ENCODE measurements around the gene NCKAP5L. TPM values are rescaled to one million over a fixed set of nuclear protein-coding genes. Genes with fewer than 3 reads are reported as not detected.
"Not testable (repeated sequence)": the region's sequence is repeated elsewhere in the genome, so short reads cannot be mapped to it uniquely, and the experiment has no call there.

The NCKAP5L gene
- total RNA-seq, 1 donor from 2014 or later = 4.8 TPM

DNA sequence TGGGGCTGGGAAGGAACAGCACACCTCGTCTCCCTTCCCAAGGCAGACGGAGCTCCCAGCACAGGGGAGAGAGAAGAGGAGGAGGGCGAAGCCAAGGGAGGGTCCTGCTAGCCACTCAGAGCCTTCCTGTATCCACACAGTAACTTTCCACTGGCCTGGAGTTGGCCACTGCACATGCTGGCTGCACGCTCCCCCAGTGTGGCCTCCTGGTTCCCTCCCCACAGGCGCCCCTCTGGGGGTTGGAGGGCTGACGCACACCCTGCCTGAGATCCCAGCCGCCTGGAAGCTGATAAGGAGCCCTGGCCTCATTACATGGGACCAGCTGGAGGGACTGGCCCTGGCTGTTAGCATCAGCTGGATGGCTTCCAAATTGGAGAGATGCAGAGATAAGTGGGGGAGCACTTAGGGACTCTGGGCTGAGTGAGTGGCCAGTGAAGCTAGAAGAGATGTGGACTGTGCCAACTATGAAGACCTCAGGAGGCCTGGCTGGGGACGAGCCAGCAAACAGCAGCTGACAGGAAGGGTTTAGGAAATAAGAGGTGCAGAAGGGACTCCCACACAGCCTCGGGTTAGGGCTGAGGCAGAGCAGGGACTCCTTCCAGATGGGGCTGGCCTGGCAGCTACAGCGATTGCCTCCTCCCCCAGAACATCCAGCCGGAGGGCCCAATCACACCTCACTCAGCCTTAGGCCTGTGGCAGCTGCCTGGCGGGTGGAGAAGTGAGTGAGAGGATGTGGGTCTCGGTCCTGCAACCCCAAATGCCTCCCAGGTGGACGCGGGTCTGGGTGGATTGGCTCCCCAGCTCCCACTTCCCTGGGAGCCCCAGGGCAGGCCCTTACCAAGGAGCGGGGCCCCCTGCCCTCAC lies 41.0 kb upstream of the NCKAP5L start:
- Mint-ChIP-seq H3K4me3 (no peak overlapping the region), H3K27me3 (peaks cover 9% of the 10 kb centered on the region), H3K4me1 (no peaks in the 10 kb centered on the region), H3K9me3 (no peaks in the 10 kb centered on the region), H3K27ac (no peak overlapping the region), H3K36me3 (ENCODE audit: low read depth) (no peaks in the 10 kb centered on the region)
- intact Hi-C loops (cut with micrococcal nuclease) = no loop called here
- no peak for DNase-seq

DNA sequence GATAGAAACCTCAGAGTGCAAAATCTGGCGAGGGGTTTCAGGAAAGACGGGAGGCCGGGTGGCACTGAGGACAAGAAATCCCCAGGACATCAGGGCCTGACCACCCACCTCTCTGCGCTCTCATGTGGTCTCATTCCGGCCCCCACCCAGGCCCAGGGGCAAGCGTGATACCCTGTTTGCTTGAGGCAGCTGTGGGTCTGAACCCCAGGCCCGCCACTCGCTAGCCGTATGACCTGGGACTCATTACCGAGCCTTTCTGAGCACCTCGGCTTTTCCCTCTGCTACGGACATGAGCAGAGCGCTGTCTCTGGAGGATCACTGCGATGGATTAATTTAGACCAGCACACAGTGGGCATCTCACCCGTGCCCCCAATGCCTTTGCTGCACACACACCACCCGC lies 40.2 kb upstream of the NCKAP5L start:
- no peaks in the 10 kb centered on the region for H3K4me1 Mint-ChIP-seq
- DNase-seq = no peak
- no peaks in the 10 kb centered on the region for H3K9me3 Mint-ChIP-seq
- H3K36me3 Mint-ChIP-seq (ENCODE audit: low read depth) = no peaks in the 10 kb centered on the region
- H3K27ac Mint-ChIP-seq = no peak overlapping the region
- peaks cover 5% of the 10 kb centered on the region for H3K27me3 Mint-ChIP-seq
- intact Hi-C loops (cut with micrococcal nuclease) = no loop called here
- no peak overlapping the region for H3K4me3 Mint-ChIP-seq

DNA sequence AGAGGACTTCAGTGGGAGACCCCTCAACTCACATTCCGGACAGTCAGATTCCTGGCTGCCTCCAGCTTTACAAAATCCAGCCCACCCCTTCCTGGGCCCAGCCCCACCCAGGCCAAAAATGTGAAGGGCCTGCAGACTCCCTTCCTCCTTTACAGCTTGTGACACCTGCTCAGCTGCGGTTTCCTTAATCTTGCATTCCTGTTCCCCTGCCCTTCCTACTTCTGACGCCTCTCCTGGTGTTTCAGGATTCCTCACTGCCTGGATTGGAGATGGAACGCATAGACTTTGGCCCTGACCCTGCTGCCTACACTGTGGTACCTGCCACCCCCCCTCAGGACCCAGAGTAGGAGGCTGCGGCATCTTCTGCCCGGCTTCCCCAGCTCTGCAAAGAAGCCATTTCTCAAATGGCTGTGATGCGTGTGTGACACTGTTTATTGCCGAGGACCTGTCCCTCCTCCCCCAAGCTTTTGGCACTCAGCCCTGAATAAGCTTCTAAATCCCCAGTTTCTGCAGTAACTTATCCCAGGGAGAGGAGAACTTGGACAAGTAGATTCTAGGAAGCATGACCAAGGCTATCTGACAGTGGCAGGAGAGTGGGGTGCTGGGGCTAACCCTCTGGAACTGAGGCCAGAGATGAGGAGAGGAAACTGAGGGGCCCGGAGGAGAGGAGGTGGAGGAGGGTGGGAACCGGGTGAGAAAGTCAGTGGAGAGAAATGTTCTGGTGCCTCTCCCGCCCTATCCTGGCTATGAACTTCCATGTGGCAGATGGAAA lies 39.5 kb upstream of the NCKAP5L start:
- no peak for DNase-seq
- Mint-ChIP-seq H3K4me1 (no peaks in the 10 kb centered on the region), H3K27ac (no peak overlapping the region), H3K27me3 (peaks cover 5% of the 10 kb centered on the region), H3K36me3 (ENCODE audit: low read depth) (no peaks in the 10 kb centered on the region), H3K9me3 (no peaks in the 10 kb centered on the region), H3K4me3 (no peak overlapping the region)
- intact Hi-C loops (cut with micrococcal nuclease) = loop anchor here (2.0 kb wide), 1 partner anchor 99 kb away; no protein-coding TSS in a partner anchor

DNA sequence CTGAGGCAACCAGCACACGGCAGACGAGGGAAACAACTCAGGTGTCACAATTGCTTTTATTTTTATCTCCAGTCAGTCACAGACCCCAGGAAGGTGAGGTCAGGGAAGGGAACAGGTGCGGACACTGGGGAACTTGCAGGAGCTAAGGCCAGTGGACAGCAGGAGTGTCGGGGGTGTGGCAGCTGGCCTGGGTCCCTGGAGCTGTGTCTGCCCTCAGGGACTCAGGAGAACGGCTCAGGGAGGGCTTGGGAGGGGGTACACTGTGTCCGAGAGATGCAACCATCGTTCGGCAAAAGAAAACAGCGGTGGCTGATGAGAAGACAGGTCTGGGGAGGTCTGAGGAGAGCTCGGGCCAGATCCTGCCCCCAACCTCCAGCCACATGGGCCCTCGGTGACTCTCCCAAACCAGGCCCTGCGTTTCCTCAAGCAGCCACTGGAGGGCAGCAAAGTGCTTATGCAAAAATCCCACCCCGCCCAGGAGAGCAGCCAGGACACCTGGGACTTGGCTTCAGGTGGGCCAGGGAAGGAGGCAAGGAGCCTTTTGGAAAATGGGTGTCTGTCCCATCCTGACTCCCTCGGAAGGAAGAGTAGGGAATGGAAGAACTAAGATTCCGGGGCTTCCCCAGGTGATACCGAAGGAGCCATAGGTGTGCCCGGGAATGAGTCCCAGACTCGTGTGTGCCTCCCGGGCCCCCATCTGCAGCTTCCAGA lies 38.8 kb upstream of the NCKAP5L start:
- Mint-ChIP-seq H3K27me3 (peaks cover 5% of the 10 kb centered on the region), H3K4me1 (no peaks in the 10 kb centered on the region), H3K4me3 (no peak overlapping the region), H3K27ac (no peak overlapping the region), H3K36me3 (ENCODE audit: low read depth) (no peaks in the 10 kb centered on the region), H3K9me3 (no peaks in the 10 kb centered on the region)
- DNase-seq = peak; percentile 92
- intact Hi-C loops (cut with micrococcal nuclease) = loop anchor here (2.0 kb wide), 1 partner anchor 100 kb away; no protein-coding TSS in a partner anchor

DNA sequence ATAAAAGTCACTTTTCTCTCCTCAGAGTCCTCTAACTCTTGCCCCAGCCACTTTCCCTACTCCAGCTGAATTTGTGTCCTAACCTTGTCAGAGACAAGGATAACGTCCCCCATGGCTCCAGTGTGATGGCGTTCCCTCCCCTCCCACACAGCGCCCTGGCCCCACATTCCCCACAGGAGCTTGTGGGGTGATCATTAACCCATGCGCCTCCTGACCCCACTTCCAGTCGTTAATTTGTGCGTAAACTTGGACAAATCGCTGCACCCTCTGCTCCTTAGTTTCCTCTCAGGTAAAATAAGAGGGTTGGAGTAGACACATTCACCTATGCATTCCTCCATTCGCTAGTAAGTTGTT lies 37.5 kb upstream of the NCKAP5L start:
- H3K27ac Mint-ChIP-seq = no peak overlapping the region
- peaks cover 5% of the 10 kb centered on the region for H3K27me3 Mint-ChIP-seq
- H3K4me3 Mint-ChIP-seq = no peak overlapping the region
- no peaks in the 10 kb centered on the region for H3K36me3 Mint-ChIP-seq (ENCODE audit: low read depth)
- DNase-seq = no peak
- intact Hi-C loops (cut with micrococcal nuclease) = loop anchor here (2.0 kb wide), 1 partner anchor 101 kb away; no protein-coding TSS in a partner anchor
- H3K4me1 Mint-ChIP-seq = no peaks in the 10 kb centered on the region
- H3K9me3 Mint-ChIP-seq = no peaks in the 10 kb centered on the region

DNA sequence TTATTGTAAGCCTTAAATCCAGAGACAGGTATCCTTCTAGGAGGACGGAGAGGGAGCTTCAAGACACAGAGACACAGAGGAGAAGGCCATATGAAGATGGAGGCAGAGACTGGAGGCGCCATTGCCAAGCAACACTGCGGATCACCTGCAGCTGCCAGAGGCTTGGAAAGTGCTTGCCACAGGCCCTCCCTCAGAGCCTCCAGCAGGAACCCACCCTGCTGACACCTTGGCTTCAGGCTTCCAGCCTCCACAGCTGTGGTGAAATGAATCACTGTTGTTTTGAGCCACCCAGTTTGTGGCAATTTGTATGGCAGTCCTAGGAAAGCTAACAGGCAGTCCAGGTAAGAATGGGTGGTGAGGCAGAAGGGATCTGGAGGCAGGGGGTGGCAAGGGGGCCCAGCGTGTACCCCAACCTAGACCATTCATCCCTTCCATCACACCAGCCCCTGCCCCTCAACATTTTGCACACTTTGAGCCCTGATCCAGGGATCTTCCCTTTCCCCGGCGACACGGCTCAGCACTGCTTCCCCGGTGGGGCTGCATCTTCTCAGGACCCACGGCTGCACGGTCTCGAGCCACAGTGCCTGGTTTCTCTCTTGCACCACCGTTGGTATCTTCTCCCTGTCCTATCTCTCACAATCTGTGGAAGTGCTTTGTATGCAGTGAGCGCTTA lies 37.0 kb upstream of the NCKAP5L start:
- DNase-seq = no peak
- peaks cover 5% of the 10 kb centered on the region for H3K27me3 Mint-ChIP-seq
- no peak overlapping the region for H3K27ac Mint-ChIP-seq
- no peak overlapping the region for H3K4me3 Mint-ChIP-seq
- H3K4me1 Mint-ChIP-seq = no peaks in the 10 kb centered on the region
- no peaks in the 10 kb centered on the region for H3K9me3 Mint-ChIP-seq
- H3K36me3 Mint-ChIP-seq (ENCODE audit: low read depth) = no peaks in the 10 kb centered on the region
- intact Hi-C loops (cut with micrococcal nuclease) = no loop called here

DNA sequence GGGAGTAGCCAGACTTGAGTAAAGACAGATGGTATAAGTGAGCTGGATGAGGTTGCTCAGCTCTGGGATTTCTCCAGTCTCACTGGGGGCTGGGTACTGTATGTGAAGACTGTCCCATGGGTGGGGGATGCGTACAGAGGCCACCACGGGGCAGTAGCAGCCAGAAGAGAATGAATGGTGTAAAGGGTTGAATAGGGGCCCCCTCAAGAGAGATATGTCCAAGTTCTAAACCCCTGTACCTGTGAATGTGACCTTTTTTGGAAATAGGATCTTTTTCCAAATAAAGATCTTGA lies 36.5 kb upstream of the NCKAP5L start:
- Mint-ChIP-seq H3K27ac (no peak overlapping the region), H3K4me1 (no peaks in the 10 kb centered on the region), H3K9me3 (no peaks in the 10 kb centered on the region), H3K27me3 (peaks cover 5% of the 10 kb centered on the region), H3K4me3 (no peak overlapping the region), H3K36me3 (ENCODE audit: low read depth) (no peaks in the 10 kb centered on the region)
- intact Hi-C loops (cut with micrococcal nuclease) = no loop called here
- DNase-seq = no peak

DNA sequence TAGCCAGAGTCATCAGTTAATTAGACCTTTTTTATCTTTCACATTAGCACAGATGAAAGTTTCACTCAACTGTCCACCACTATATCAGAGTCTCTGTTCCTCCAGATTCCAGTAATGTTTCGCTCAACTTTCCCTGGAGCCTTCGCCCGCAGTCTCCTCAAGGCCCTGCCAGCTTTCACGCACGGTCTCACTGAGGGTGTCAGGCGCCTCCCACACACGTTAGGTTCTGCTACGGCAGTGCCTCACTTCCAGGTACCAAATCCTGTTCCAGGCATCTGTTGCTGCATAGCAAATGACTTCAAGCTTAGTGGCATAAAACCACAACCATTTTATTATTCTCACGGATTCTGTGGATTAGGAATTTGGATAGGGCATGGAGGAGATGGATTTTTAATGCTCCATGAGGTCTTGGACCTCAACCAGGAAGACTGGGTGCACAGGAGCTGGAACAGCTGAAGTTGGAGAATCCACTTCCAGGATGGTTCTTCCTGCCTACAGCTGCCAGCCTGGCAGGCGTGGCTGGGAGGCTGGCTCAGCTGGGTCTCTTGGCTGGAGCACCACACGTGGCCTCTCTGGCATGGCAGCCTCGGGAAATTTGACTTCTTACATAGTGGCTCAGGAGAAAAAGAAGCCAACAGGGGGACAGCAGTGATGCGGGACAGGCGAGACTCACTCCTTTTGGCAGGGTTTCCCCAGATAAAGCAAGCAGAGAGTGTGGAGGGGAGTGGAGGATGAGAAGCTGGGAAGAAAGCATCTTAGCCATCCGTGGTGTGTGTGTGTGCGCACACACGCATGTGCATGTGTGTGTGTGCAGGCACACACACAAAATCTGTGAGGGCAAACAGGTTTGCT lies 36.0 kb upstream of the NCKAP5L start:
- intact Hi-C loops (cut with micrococcal nuclease) = no loop called here
- DNase-seq = no peak
- H3K36me3 Mint-ChIP-seq (ENCODE audit: low read depth) = no peaks in the 10 kb centered on the region

DNA sequence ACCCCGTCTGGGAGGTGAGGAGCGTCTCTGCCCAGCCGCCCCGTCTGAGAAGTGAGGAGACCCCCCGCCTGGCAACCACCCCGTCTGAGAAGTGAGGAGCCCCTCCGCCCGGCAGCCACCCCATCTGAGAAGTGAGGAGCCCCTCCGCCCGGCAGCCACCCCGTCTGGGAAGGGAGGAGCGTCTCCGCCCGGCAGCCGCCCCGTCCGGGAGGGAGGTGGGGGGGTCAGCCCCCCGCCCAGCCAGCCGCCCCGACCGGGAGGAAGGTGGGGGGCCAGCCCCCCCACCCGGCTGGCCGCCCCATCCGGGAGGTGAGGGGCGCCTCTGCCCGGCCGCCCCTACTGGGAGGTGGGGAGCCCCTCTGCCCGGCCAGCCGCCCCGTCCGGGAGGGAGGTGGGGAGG lies 32.7 kb upstream of the NCKAP5L start:
- intact Hi-C loops (cut with micrococcal nuclease); H3K36me3 Mint-ChIP-seq (ENCODE audit: low read depth): not testable (repeated sequence)

More for the DNA sequence above, 36.0 kb upstream of the NCKAP5L start:
- Mint-ChIP-seq H3K4me3 (no peak overlapping the region), H3K27me3 (peaks cover 5% of the 10 kb centered on the region), H3K4me1 (no peaks in the 10 kb centered on the region), H3K27ac (no peak overlapping the region), H3K9me3 (no peaks in the 10 kb centered on the region)

DNA sequence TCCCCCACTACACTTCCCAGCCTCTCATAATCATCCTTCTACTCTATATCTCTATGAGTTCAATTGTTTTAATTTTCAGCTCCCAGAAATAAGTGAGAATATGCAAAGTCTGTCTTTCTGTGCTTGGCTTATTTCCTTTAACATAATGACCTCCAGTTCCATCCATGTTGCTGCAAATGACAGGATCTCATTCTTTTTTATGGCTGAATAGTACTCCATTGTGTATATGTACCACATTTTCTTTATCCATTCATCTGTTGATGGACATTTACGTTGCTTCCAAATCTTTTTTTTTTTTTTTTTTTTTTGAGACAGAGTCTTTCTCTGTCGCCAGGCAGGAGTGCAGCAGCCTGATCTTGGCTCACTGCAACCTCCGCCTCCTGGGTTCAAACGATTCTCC lies 27.7 kb upstream of the NCKAP5L start:
- H3K36me3 Mint-ChIP-seq (ENCODE audit: low read depth); H3K4me3 Mint-ChIP-seq; intact Hi-C loops (cut with micrococcal nuclease); DNase-seq; H3K27ac Mint-ChIP-seq; H3K4me1 Mint-ChIP-seq; H3K9me3 Mint-ChIP-seq: not testable (repeated sequence)
- peaks cover 30% of the 10 kb centered on the region for H3K27me3 Mint-ChIP-seq

More for the DNA sequence above, 32.7 kb upstream of the NCKAP5L start:
- not testable (repeated sequence) for H3K4me1 Mint-ChIP-seq, H3K9me3 Mint-ChIP-seq, H3K27ac Mint-ChIP-seq, H3K4me3 Mint-ChIP-seq, DNase-seq
- H3K27me3 Mint-ChIP-seq = peaks cover 19% of the 10 kb centered on the region

DNA sequence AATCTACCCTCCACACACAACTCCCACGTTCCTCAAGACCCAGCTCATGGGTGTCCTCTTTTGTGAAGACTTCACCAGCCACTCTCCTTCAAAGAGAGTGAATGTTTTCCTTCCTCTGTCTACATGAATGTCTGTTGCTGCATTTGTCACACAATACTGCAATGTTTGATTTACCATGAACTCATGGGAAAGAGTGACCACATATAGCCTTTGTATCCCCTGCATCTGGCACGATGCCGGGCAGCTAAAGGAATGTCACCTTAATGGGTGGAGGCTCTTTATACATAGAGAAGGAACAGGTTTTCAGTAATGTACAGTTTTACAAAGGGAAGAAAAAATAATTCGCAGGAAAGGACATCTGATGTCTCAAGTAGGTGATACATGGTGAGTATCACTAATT lies 26.8 kb upstream of the NCKAP5L start:
- H3K9me3 Mint-ChIP-seq = no peaks in the 10 kb centered on the region
- DNase-seq = no peak
- intact Hi-C loops (cut with micrococcal nuclease) = no loop called here
- no peak overlapping the region for H3K27ac Mint-ChIP-seq
- no peak overlapping the region for H3K4me3 Mint-ChIP-seq
- no peaks in the 10 kb centered on the region for H3K4me1 Mint-ChIP-seq
- H3K27me3 Mint-ChIP-seq = peaks cover 30% of the 10 kb centered on the region
- no peaks in the 10 kb centered on the region for H3K36me3 Mint-ChIP-seq (ENCODE audit: low read depth)

DNA sequence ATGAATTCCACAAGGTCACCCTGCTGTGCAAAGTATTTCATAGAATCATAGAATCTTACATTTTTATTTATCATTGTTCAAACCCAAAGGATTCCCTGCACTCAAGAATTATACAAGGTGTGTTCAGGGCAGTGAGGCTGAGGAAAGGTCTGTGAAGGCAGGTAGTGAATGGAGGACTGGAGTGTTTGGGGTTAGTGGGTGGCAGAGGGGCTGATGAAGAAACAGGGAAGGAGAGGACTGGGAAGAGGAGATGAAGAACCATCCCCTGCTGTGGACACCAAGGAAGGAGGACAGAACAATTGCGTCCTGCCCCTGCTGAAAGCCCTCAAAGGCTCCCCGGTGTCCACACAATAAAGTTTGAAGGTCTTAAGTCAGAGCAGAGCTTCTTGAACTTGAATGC lies 25.5 kb upstream of the NCKAP5L start:
- Mint-ChIP-seq H3K4me3 (no peak overlapping the region), H3K36me3 (ENCODE audit: low read depth) (peaks cover 1% of the 10 kb centered on the region), H3K27me3 (peaks cover 34% of the 10 kb centered on the region), H3K9me3 (no peaks in the 10 kb centered on the region), H3K4me1 (no peaks in the 10 kb centered on the region), H3K27ac (no peak overlapping the region)
- intact Hi-C loops (cut with micrococcal nuclease) = no loop called here
- no peak for DNase-seq

DNA sequence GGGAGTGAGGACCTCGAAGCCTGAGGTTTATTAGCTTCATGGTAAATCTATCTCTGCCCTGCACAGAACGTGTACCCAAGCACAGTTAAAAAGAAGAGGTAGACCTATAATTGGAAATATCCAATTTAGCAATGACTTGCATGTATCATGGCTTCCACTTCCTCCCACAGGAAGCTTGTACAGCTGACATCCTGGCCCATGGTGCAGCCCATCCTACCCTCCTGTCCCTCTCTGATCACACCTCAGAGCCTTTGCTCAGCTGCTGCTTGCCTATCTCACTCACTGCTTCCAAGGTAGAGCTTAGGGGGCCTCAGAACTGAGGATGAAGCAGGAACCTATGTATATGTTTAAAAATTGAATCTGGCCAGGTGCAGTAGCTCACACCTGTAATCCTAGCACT lies 18.9 kb upstream of the NCKAP5L start:
- intact Hi-C loops (cut with micrococcal nuclease) = no loop called here
- Mint-ChIP-seq H3K4me1 (peaks cover 20% of the 10 kb centered on the region), H3K27me3 (peaks cover 21% of the 10 kb centered on the region), H3K36me3 (ENCODE audit: low read depth) (peaks cover 5% of the 10 kb centered on the region), H3K27ac (peak overlapping the region; percentile 34), H3K9me3 (peaks cover 5% of the 10 kb centered on the region), H3K4me3 (no peak overlapping the region)
- DNase-seq = no peak

Data from activated CD4-positive, alpha-beta T cell treated with anti-CD3 and anti-CD28 coated beads, Interleukin-2, amount 10 ng/mL, durations not matched to agents 24 days and 14 days (primary cell).